HG02943 (cell line): ENCODE data around the gene PCDH10.

ENCODE experiments used
- ATAC-seq: cut with Tn5 transposase; IDR thresholded peaks from one replicate; pipeline ENCODE4 v1.9.1; 2021; ENCODE audit warnings: mild to moderate bottlenecking, low read depth, moderate library complexity; ENCODE audit not compliant: unreplicated experiment

The PCDH10 gene, protein sequence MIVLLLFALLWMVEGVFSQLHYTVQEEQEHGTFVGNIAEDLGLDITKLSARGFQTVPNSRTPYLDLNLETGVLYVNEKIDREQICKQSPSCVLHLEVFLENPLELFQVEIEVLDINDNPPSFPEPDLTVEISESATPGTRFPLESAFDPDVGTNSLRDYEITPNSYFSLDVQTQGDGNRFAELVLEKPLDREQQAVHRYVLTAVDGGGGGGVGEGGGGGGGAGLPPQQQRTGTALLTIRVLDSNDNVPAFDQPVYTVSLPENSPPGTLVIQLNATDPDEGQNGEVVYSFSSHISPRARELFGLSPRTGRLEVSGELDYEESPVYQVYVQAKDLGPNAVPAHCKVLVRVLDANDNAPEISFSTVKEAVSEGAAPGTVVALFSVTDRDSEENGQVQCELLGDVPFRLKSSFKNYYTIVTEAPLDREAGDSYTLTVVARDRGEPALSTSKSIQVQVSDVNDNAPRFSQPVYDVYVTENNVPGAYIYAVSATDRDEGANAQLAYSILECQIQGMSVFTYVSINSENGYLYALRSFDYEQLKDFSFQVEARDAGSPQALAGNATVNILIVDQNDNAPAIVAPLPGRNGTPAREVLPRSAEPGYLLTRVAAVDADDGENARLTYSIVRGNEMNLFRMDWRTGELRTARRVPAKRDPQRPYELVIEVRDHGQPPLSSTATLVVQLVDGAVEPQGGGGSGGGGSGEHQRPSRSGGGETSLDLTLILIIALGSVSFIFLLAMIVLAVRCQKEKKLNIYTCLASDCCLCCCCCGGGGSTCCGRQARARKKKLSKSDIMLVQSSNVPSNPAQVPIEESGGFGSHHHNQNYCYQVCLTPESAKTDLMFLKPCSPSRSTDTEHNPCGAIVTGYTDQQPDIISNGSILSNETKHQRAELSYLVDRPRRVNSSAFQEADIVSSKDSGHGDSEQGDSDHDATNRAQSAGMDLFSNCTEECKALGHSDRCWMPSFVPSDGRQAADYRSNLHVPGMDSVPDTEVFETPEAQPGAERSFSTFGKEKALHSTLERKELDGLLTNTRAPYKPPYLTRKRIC

DNA sequence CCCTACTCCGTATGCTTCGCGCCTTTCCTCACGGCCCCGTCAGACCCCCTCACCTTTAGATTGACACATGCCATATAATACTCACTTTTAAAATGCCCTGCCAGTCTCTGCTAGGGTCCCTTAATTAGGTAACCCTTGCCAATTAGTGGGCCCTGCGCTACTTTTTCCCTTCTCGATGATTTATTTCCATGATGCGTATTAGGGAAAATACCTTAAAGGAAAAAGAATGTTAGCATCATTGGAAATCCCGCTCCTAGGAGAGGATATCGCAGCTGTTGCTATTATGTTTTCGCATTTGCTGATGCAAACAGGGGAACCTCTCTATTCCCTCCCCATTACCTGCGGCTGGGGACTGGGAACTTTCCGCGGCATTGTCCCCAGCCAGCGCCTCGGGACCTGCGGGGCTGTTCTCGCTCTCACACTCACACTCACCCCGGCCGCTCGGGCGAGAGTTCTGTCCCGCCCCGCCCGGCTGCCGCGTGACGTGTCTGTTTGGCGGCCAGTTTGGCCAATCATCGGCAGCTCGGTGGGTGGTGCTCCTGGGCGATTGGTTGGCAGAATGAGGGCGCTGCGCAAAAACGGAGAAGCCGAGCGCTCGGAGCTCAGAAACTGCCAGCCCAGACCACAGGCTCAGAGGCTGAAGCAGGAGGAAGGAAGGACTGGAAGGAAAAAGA is at the start of gene PCDH10:
TSS of gene PCDH10 (plus strand) at position 605 of the 674 bp plus-strand sequence. CDS start 847 bp downstream, outside the sequence.
- peak; percentile 58 for ATAC-seq

DNA sequence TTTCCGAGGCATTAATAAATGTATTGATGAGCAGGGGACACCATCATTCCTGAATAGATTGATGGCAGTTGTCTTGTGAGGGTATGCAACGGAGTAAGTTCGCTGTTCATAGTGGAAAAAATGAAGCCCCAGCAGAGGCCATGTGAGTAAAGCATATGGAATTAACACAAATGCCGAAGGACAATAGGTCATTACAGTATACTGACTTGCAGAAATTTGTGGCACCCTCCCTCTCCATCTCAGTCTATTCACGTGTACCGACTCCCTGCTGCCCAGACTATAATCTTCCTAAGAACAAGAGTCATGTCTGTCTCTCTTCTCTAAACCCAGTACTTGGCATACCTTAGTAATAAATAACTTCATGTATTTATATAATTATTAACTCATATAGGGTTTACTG is 47.1 kb upstream of the PCDH10 start:
- ATAC-seq: no peak

DNA sequence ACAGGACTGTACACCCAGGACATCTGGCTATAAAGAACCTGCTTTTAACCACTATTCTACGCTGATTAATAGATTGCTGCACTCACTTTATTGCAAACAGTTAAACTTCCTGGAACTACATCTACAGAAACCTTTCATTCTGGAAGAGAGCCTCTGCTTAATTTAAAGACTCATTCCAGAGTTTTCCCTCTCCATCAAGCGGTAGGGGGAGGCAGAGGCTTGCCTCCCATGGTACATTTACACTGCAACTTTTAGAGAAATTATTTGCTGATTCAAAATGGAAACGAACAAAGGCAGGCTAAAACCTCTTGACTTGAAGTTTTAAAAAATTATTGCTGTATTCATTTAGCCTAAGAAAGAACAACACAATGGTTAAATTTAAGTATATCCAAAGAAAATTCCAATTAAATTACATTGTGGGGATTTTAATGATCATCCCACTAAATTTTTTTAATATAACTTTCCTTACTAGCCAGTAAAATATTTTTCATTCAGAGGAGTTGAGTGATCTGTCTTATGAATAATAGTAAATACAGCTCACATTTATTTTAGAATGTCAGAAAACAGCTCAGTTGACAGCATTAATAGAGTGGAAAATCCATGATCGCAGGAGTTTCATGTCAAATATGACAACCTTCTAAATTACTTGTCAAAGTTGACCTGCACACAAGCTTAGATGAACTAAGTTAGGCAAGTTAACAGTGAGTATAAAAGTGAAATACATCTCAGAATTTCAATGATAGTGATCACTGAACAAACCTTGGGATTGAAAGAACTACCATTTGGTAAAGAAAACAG is 46.3 kb upstream of the PCDH10 start:
- no peak for ATAC-seq

DNA sequence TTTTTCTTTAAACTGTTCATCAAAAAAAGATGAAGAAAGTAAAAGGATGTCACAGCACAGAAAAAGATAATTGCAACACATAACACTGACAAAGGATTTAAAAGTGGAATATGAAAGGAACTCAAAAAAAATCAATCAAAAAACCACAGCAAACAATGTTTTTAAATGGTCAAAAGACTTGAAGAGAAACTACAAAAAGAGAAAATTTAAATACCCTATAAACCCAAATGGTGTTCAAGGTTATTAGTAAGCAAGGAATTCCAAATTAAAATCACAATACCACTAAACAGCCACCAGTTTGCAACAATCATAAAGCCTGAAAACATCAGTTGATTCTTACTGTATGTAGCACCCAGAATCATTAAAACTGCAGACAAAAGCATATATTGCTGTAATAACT is 36.5 kb upstream of the PCDH10 start:
- no peak for ATAC-seq

DNA sequence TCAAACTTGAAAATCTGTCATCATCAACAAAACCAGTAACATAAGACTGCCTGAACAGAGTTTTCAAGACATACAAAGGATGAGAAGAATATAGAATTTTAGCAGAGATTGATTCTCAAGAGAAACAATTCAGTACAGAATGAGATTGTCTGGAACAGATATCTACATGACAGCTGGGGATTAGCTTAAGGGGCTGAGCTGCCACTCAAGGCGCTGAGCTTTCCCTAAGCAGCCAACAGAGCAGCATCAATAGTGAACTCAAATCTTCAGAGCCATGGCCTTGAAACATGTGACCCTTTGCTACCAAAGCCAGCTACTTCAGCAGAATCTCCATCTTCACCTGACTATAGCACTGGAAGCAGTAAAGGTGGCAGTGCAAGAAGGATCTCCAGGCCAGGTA is 24.3 kb upstream of the PCDH10 start:
- ATAC-seq: no peak

DNA sequence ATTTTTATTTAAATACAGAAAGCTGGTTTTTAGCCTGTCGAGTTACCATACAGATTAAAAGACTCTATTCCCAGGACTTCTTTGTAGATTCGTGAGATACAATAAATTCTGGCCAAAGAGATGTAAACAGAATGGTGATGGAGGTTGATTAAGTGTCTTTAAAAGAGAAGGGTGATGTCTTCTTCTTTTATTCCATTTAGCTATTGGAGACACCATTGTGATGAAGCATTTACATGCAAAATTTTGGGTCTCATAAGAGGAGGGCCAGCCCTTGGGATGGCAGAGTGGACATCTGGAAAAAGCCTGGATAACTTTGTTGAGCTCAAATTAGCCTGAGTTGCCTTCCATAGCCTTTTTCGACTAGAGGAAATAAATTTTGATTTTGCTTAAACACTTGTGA is 21.6 kb upstream of the PCDH10 start:
- no peak for ATAC-seq

DNA sequence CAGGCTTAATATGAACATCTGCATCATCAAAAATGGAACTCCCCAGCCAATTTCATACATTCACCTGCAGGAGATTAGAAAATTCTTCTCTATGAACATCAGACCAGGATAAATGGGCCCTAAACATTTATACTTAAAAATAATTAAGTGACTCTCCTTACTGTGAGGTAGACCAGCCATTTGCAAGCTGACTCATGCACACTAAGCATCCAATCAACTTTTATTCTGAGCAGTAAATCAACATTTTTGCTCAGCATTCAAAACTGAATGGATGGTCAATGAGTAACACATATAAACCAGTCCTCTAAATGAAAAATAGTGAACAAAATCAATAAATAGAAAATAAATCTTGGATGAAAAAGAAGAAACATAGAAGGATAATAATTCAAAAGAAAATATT is 19.9 kb upstream of the PCDH10 start:
- ATAC-seq: no peak

DNA sequence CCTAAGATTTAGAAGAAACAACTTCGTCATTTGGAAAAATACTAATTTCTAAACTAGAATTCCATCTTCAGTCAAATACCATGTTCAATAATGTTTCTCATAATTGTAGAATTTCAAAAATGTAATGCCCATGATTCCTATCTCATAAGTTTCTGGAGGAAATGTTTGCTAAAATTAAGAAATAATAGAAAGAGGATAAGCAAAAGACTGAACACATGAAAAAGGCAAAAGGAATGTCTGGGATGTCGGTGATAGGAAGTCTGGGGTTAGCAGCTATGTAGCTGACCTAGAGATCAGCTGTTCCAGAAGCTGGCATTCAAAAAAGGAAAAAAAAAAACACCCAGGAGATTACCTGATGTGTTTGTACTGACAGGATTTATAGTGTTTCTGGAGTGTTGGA is 18.9 kb upstream of the PCDH10 start:
- ATAC-seq: no peak

DNA sequence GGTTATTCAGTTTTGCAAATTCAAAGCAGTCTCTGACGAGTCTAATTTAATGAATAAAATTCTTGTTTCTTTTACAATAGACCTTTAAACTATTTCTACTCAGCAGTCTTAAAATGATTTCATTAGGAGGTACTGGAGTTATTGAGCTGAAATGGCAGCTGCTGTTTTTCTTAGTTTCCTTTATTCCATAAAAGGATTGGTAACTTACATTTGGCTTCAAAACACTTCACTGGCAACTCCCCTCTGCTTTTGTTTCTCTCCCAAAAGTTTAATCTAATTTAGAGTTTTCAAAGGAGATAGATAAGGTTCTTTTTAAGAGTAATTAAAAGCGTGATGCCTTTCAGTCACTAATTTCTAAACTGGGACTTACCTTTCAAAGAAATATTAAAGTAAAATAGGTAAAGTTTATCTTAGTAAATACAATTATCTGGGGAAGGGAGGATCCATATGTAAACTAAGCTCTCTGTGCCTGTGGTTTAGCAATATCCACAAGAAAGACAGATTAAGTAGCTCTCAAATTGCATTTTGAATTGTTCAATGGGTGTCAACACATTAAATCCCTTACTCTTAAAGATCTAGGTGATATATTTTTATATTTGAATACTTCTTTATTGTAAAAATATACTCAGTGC is 17.1 kb upstream of the PCDH10 start:
- ATAC-seq: no peak

DNA sequence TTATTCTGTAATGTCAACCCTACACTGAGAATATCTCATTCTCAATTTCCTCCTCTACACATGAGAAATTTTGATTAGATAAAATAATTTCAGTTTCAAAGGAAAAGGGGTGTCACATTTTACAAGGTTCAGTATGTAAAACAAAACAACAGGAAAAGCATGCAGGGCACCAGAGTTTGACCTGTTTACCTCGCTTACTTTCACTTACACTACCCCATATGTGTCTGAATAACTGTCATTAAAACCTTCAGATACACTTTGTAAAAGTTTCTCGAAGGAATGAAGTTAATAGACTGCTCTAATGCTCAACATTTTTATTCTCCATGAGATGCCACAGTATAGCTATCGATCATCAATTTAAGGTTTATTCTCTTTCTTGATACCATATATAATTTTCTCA is 12.3 kb upstream of the PCDH10 start:
- ATAC-seq: no peak

DNA sequence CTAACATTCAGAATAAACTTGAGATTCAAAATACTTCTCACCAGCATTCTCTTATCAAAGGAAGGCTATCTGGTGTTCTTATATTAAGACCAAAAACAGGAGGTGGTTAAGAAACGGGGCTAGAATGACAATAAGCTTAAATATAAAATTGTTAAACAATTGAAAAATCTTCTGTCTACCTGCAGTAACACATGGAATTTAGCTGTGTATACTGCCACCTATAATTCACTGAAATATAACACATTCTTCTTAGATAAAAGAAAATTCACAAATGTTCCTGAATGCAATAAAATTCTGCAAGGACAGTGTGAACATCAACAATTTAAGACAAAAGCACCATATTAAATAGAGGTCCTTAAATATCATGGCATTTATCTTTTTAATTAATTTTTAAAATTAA is 11.5 kb upstream of the PCDH10 start:
- ATAC-seq: no peak

DNA sequence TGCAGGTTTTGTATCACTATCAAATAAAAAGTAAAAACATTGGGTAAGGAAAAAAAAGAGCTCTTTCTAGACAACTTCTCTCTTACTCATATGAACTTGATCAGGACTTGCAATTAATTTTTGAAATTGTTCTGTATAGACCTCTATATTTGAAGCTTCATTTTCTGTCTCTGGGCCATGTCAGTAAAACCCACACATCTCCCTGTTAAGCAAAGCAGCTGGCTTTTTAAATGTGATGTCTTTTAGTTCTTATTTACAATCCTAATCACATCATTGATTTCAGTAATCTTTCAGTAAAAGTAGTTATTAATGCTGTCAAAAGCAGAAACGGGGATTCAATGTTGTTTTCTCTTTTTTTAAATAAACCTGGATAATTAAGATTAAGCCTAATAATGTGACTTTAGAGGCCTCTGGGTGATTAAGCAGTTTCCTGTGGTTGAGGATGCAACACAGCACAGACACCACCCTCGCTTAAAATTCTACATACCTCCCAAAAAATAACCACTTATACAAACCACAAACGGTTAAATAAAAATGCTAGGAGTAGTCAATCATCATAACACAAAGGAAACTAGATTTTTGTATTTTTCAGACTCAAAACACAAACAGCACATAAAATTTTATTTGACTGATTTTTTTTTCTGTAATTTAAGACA is 5.2 kb upstream of the PCDH10 start:
- no peak for ATAC-seq

DNA sequence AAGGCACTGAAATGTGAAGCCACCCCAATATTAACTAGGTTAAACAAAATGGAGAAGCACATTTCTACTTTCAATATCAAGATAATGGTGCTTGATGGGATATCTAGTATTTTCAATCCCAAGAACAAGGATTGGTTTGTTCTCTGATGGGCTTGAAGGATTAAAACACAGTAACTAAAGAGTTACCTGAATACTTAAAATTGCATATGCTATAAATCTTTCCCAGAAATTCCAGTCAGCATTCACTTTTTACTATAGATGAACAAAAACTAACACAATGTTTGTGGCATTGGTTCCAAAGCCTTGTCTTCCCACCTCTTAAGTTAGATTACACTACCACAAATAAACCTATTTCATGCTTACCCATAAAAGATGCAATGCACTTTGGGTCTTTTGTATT is 3.9 kb upstream of the PCDH10 start:
- no peak for ATAC-seq

DNA sequence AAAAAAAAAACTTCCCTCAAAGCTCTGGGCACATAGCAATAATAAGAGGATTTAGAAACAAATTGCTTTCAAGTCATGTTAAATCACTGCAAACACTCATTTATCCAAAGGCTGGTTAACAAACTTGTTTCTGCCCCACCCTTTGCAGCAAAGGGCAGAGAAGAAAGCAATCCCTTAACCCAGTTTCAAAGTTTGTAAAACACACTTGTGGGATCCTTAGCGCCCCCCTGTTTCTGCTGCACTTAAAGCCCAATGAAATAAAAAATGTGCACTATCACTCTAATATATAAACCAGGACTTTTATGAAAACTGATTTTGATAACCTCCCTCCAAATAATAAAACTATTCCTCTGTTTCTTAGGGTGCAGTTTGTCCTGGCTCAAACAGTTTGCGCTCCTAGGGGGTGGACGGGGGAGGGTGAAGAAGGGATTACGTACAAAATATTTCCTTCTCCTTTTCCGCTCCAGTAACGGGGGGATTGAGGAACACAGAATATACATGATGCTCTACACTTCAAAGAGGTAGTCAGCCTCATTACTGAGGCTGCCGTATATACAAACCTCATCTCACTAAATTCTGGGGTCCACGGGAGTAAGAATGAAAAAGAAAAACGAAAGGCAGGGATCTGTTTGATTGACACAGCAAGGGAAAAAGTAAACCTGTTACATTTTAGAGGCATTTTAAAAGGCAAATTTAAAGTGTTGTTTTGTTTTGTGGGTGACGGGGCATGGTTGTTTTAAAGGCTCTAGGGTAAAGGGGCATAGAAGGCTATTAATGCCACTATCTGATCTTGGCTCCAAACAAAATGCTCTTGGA is 3.1 kb upstream of the PCDH10 start:
- ATAC-seq: no peak

DNA sequence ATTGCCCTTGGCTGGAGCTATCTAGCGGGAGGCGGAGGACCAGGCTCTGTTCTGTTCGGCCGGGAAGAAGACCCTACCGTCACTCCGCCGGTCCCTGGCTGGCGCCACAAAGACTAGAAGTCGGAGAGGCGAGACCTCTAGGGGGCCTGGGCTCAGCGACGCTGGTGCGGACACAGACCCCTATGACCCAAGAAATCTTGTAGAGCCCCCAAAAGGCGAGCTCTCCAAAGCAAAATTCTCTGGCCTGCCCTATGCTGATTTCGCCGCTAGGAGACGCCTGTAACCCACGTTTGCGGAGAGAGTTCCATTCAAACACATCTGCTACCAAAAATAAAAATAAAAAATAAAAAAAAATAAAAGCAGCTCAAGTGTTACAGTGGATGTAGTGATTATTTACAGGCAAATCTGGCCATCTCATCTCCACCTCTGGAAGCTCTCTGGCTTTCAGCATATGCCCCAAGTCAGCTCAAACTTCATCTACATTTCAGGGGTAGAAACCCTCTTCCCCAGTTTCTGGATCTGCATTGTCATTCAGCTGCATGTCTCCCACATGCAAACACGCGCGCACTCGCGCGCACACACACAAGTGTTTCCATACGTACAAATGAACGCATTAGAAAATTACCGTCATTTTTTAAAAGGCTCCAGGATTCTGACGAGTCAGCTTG is 2.4 kb upstream of the PCDH10 start:
- no peak for ATAC-seq

DNA sequence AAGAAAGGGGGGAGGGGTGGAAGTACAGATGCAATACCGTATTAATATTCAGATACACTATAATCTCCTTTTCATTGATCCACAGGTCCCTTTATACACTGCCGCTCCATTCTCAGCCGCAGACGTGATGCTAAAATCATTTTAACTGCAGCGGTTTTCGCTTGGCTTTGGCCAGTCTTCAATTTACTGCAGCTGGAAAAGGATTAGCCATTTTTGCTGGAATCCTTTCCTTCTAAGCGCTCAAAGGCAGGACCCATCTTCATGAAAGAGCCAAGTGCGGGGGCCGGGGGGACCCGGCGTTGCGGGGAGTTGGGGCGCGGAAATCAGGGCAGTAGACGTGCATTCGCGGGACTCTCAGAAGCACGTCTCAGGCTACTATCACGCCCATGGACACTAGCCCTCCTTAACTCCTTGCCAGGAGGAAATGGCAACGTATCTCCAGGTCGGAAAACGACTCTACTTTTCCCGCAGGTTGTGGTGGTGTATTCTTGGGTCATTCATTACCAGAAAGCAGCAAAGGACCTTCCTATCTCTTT is 1.7 kb upstream of the PCDH10 start:
- ATAC-seq: no peak

DNA sequence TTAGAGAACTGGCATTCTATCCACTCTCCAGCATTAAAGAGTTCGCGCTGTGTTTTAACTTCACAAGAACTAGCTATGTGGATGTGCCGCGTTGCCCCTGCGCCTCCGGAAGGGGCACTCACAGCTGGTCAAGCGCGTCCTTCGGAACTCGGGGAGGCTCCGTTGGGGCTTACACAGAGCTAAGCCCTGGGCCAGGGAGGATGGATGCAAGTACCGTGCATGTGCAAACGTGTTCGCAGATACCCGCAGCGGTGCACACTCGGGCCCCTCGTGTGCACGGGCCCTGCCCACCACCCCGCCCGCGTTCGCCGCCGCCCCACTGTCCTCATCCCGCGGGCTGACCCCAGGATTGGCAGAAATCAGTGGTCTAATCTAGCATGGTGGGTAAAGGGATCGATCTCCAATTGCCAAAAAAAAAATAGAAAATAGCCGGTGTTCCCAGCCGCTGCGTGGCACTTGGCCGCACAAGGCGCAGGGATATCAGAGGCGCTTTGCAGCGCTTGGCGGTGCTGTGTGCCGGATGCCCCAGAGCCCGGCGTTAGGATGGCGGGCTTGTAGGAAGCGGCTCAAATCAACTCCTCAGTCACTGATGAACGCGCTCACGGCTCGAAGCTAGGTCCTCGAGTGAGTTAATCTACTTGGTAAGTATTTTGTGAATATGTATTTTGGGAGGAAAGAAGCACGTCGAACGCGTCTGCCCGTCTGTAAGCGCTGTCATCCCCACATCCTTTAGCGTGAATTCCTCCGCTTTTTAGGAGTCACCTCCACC is 989 bp upstream of the PCDH10 start:
- ATAC-seq: no peak
